Tibial artery (tissue), 4 donors: ENCODE results near the gene SNCAIP.

Source experiments
- DNase-seq, 2 donors: peaks; one replicate each; pipeline ENCODE4 v3.0.0-alpha.2; 2019
- H3K27ac ChIP-seq, 2 donors: fragments of 200-600 bp; sonication (generic) in 1 of 2; 1 replicate in 1 of 2; 2 replicates in 1 of 2; pipeline ENCODE4 v1.5.1; 2018 to 2019; ENCODE audit warnings: mild to moderate bottlenecking in 1 of 2
- H3K27me3 ChIP-seq, 2 donors: fragments of 200-600 bp; sonication (generic) in 1 of 2; one replicate each; pipeline versions ENCODE4 v1.5.1 to v1.6.0; 2016 to 2019
- H3K36me3 ChIP-seq, 3 donors: fragments of 200-600 bp; sonication (generic) in 2 of 3; one replicate each; pipeline ENCODE4 v1.5.1; 2016 to 2019; ENCODE audit warnings: mild to moderate bottlenecking in 2 of 3
- H3K4me1 ChIP-seq, 4 donors: fragments of 200-600 bp; sonication (generic) in 2 of 4; 1 replicate in 3 of 4; 2 replicates in 1 of 4; pipeline ENCODE4 v1.5.1; 2016 to 2019
- H3K4me3 ChIP-seq, 2 donors: fragments of 200-600 bp; sonication (generic) in 1 of 2; 1 replicate in 1 of 2; 2 replicates in 1 of 2; pipeline ENCODE4 v1.5.1; 2018 to 2019; ENCODE audit warnings: mild to moderate bottlenecking in 2 of 2
- H3K9me3 ChIP-seq, 3 donors: fragments of 200-600 bp; sonication (generic) in 1 of 3; one replicate each; pipeline ENCODE4 v1.5.1; 2016 to 2019
- intact Hi-C: fragments of 100-400 bp; cut with DNase I; formaldehyde crosslinking; loops from one replicate; pipeline ENCODE4 v1.15.0; 2023; ENCODE audit warnings: low total_unique reads
- TF ChIP-seq, protein P1 (sequence below), 2 experiments: fragments of 200-600 bp in 1 of 2; fragments of 450-650 bp in 1 of 2; IDR thresholded peaks; one replicate each; pipeline ENCODE4 v1.5.1; 2017 to 2019; ENCODE audit warnings: antibody characterized with exemption in 2 of 2, mild to moderate bottlenecking in 1 of 2, moderate library complexity in 1 of 2

Gene SNCAIP

GRCh38 chr5:122283592-122283991 lies 28.4 kb upstream of the SNCAIP start:
- TF ChIP-seq, protein P1, sequence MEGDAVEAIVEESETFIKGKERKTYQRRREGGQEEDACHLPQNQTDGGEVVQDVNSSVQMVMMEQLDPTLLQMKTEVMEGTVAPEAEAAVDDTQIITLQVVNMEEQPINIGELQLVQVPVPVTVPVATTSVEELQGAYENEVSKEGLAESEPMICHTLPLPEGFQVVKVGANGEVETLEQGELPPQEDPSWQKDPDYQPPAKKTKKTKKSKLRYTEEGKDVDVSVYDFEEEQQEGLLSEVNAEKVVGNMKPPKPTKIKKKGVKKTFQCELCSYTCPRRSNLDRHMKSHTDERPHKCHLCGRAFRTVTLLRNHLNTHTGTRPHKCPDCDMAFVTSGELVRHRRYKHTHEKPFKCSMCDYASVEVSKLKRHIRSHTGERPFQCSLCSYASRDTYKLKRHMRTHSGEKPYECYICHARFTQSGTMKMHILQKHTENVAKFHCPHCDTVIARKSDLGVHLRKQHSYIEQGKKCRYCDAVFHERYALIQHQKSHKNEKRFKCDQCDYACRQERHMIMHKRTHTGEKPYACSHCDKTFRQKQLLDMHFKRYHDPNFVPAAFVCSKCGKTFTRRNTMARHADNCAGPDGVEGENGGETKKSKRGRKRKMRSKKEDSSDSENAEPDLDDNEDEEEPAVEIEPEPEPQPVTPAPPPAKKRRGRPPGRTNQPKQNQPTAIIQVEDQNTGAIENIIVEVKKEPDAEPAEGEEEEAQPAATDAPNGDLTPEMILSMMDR (IDR thresholded peaks at IDR 0.05): no peak
- DNase-seq: no peak
- no peaks in the 10 kb centered on the region for H3K27me3 ChIP-seq
- H3K27ac ChIP-seq: no peak overlapping the region
- H3K4me3 ChIP-seq: no peak overlapping the region
- no peaks in the 10 kb centered on the region for H3K36me3 ChIP-seq
- intact Hi-C loops: no loop called here
- no peaks in the 10 kb centered on the region for H3K4me1 ChIP-seq
- peaks cover 0 to 8% (median 7%) of the 10 kb centered on the region in 3 donors for H3K9me3 ChIP-seq

- Histone ChIP-seq H3K27ac (no peak overlapping the region), H3K36me3 (no peaks in the 10 kb centered on the region), H3K4me1 (peaks cover 0 to 7% (median 0%) of the 10 kb centered on the region in 4 donors), H3K9me3 (peaks cover 0 to 8% (median 7%) of the 10 kb centered on the region in 3 donors), H3K27me3 (no peaks in the 10 kb centered on the region), H3K4me3 (no peak overlapping the region)
- no peak for DNase-seq
- TF ChIP-seq, protein P1 (IDR thresholded peaks at IDR 0.05): no peak
- intact Hi-C loops: no loop called here
These were observed 25.5 kb upstream of the SNCAIP start for GRCh38 chr5:122286541-122286940.

DNA sequence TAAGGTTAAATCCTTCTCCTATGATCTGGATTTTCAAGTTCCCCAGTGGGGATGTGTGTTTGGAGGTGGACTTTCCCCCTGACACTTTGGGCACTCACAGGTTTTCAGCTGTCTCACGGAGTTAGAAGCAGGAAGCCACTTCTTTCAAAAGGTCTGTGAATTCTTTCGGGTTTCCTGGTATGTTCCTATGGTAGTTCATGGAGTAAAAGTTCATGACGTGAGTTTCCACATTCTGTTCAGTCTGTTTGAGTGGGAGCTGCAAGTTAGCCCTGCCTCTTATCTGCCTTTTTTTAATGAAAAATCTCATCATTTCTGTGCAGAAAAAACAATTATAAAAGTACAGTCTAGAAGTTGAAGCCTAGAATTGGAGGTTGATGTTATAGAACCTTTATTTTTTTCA lies 24.9 kb upstream of the SNCAIP start:
- H3K27ac ChIP-seq: no peak overlapping the region
- peaks cover 0 to 8% (median 7%) of the 10 kb centered on the region in 3 donors for H3K9me3 ChIP-seq
- H3K36me3 ChIP-seq: no peaks in the 10 kb centered on the region
- TF ChIP-seq, protein P1 (IDR thresholded peaks at IDR 0.05): no peak
- no peaks in the 10 kb centered on the region for H3K27me3 ChIP-seq
- no peak overlapping the region for H3K4me3 ChIP-seq
- intact Hi-C loops: no loop called here
- peaks cover 0 to 7% (median 4%) of the 10 kb centered on the region in 4 donors for H3K4me1 ChIP-seq
- no peak for DNase-seq

GRCh38 chr5:122291000-122291901 lies 20.8 kb upstream of the SNCAIP start:
- Histone ChIP-seq H3K36me3 (no peaks in the 10 kb centered on the region), H3K4me1 (peaks cover 0 to 31% (median 10%) of the 10 kb centered on the region in 4 donors), H3K4me3 (no peak overlapping the region), H3K27ac (no peak overlapping the region), H3K9me3 (no peaks in the 10 kb centered on the region), H3K27me3 (no peaks in the 10 kb centered on the region)
- TF ChIP-seq, protein P1 (IDR thresholded peaks at IDR 0.05): no peak
- DNase-seq: no peak
- intact Hi-C loops: no loop called here

DNA sequence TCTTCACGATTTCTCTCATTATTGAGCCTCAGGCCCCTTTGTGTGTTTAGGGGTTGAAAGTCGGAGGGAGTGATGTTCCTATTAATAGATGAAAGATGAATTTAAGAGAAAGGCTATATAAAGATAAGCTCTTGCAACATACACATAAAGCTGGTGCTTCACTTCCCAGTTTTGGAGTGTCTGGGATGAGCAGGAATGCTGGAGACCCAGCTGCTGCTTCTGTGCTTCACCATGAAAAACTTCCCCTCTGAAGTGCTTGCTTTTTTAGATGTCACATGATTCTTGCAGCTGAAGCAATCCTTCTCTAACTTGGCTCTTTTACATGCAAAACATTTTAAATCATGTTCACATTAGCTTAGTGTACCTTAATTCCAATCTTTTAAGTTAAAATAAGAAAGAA lies 19.7 kb upstream of the SNCAIP start:
- Histone ChIP-seq H3K27me3 (no peaks in the 10 kb centered on the region), H3K36me3 (no peaks in the 10 kb centered on the region), H3K4me3 (no peak overlapping the region), H3K9me3 (no peaks in the 10 kb centered on the region), H3K27ac (no peak overlapping the region), H3K4me1 (peaks cover 0 to 31% (median 10%) of the 10 kb centered on the region in 4 donors)
- TF ChIP-seq, protein P1 (IDR thresholded peaks at IDR 0.05): no peak
- DNase-seq: no peak
- intact Hi-C loops: no loop called here
